GM23338 (cell line): ENCODE results near the gene DTNA. TPM values are rescaled to one million over a fixed set of nuclear protein-coding genes. Genes with fewer than 3 reads are reported as not detected.

ENCODE experiments used
- ATAC-seq: fragments of 200-7000 bp; cut with Tn5 transposase; 3 replicates; pipeline ENCODE4 v1.9.1; 2020
- DNase-seq: peaks from one replicate; pipeline ENCODE4 v3.0.0-alpha.2; 2015; ENCODE audit warnings: low spot score
- H2AFZ ChIP-seq: fragments of 200-600 bp; sonication (generic); 2 replicates; pipeline ENCODE4 v1.8.0; 2016; ENCODE audit warnings: antibody characterized with exemption, mild to moderate bottlenecking, moderate library complexity
- H3F3A ChIP-seq: fragments of 200-600 bp; sonication (generic); replicated peaks from 2 replicates; pipeline ENCODE4 v1.8.0; 2017; ENCODE audit warnings: antibody characterized with exemption, mixed run types, low read depth
- H3K27ac ChIP-seq: fragments of 200-600 bp; sonication (generic); 2 replicates; pipeline ENCODE4 v1.6.1; 2016; ENCODE audit warnings: low read depth
- H3K27me3 ChIP-seq: fragments of 200-600 bp; sonication (generic); 2 replicates; pipeline ENCODE4 v1.8.0; 2016; ENCODE audit warnings: mild to moderate bottlenecking, mixed run types, moderate library complexity; ENCODE audit not compliant: insufficient read depth
- H3K36me3 ChIP-seq: fragments of 200-600 bp; sonication (generic); 2 replicates; pipeline ENCODE4 v1.8.0; 2016; ENCODE audit warnings: mild to moderate bottlenecking; ENCODE audit not compliant: insufficient read depth
- H3K4me1 ChIP-seq: fragments of 200-600 bp; sonication (generic); 2 replicates; pipeline ENCODE4 v1.8.0; 2016; ENCODE audit warnings: mild to moderate bottlenecking, moderate library complexity; ENCODE audit not compliant: insufficient read depth
- H3K4me2 ChIP-seq: fragments of 200-600 bp; sonication (generic); 2 replicates; pipeline ENCODE4 v1.7.1; 2017; ENCODE audit warnings: mixed run types
- H3K4me3 ChIP-seq: fragments of 200-600 bp; sonication (generic); 2 replicates; pipeline ENCODE4 v1.6.1; 2016; ENCODE audit warnings: mixed run types
- H3K79me2 ChIP-seq: fragments of 200-600 bp; sonication (generic); replicated peaks from 2 replicates; pipeline ENCODE4 v1.8.0; 2017; ENCODE audit warnings: mild to moderate bottlenecking; ENCODE audit not compliant: insufficient read depth
- H3K9me2 ChIP-seq: fragments of 200-600 bp; sonication (generic); 2 replicates; pipeline ENCODE4 v1.8.0; 2017; ENCODE audit not compliant: insufficient read depth
- H4K20me1 ChIP-seq: fragments of 200-600 bp; sonication (generic); replicated peaks from 2 replicates; pipeline ENCODE4 v1.8.0; 2017; ENCODE audit warnings: mild to moderate bottlenecking; ENCODE audit not compliant: insufficient read depth
- H3K27ac Mint-ChIP-seq: 2 replicates; pipeline ENCODE4 v1.8.0; 2020; ENCODE audit warnings: inconsistent platforms, mild to moderate bottlenecking, moderate library complexity, mixed read lengths
- H3K27me3 Mint-ChIP-seq: 3 replicates; pipeline ENCODE4 v1.8.0; 2022; ENCODE audit warnings: low read depth, mild to moderate bottlenecking, moderate library complexity, mixed read lengths, inconsistent platforms; ENCODE audit not compliant: insufficient read depth, poor library complexity
- H3K36me3 Mint-ChIP-seq: 3 replicates; pipeline ENCODE4 v1.8.0; 2021; ENCODE audit warnings: low read depth, mild to moderate bottlenecking, inconsistent platforms, moderate library complexity, mixed read lengths
- H3K4me1 Mint-ChIP-seq: 3 replicates; pipeline ENCODE4 v1.8.0; 2020; ENCODE audit warnings: mild to moderate bottlenecking, inconsistent platforms, mixed read lengths
- H3K4me3 Mint-ChIP-seq: 3 replicates; pipeline ENCODE4 v1.8.0; 2021; ENCODE audit warnings: moderate library complexity, mild to moderate bottlenecking, inconsistent platforms, mixed read lengths
- H3K9me3 Mint-ChIP-seq: 3 replicates; pipeline ENCODE4 v1.8.0; 2020; ENCODE audit warnings: moderate library complexity, mild to moderate bottlenecking, inconsistent platforms, mixed read lengths
- CTCF ChIP-seq, 2 experiments: fragments of 200-600 bp in 1 of 2; sonication (generic) in 1 of 2; conservative IDR thresholded peaks; 2 replicates each; pipeline versions ENCODE4 v1.5.1 to v1.6.1; 2016 to 2017; ENCODE audit warnings: antibody characterized with exemption in 2 of 2, low read depth in 2 of 2, mild to moderate bottlenecking in 2 of 2, moderate library complexity in 1 of 2
- STAT1 ChIP-seq: IDR thresholded peaks from one replicate; pipeline ENCODE4 v1.6.1; 2016; ENCODE audit warnings: antibody characterized with exemption; ENCODE audit not compliant: unreplicated experiment
- polyA plus RNA-seq: library from polyadenylated mRNA; unstranded; fragments of >200 nt; fragmentation: Nextera tagmentation; extraction: Ambion mirVana; gene quantifications from 2 replicates; pipeline ENCODE4 v1.2.1, GENCODE V29; 2016
- total RNA-seq: library from RNA; depleted of rRNA; stranded (reverse); fragments of >200 nt; shearing (Covaris generic); gene quantifications from 2 replicates; pipeline ENCODE4 v1.2.3, GENCODE V29; 2014

DTNA gene
- total and polyA plus RNA-seq, 2 experiments from 2014 or later: 11.5 to 25.1 TPM

DNA sequence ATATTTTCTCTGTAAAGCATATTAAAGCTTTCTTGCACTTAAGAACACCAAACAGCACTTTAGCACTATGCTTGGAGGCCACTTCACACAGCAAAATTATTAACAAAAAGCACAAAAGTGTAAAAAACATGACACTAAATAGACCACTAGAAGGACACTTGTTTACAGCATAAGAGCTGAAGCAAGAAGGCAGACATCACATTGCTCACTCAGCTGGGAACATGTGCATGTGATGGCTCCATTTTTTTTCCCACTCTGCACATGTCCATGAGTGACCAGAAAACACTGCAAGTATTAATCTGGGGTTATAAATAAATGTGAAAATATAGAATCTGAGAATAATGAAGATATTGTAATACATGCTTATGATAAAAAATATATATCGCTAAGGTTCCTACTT lies 228.0 kb downstream of the DTNA start:
- H3K9me2 ChIP-seq: no peaks in the 10 kb centered on the region
- no peak overlapping the region for H3K4me3 ChIP-seq
- Mint-ChIP-seq H3K4me1 (peaks cover 9% of the 10 kb centered on the region; the same call in 2 of the 3 replicates), H3K36me3 (no peaks in the 10 kb centered on the region), H3K4me3 (no peak overlapping the region), H3K9me3 (no peaks in the 10 kb centered on the region), H3K27me3 (no peaks in the 10 kb centered on the region), H3K27ac (no peak overlapping the region)
- H4K20me1 ChIP-seq: no peaks in the 10 kb centered on the region
- H3K27ac ChIP-seq: no peak overlapping the region
- DNase-seq: no peak
- H3K4me1 ChIP-seq: peaks cover 5% of the 10 kb centered on the region; the same call in 1 of the 2 replicates
- H2AFZ ChIP-seq: no peak overlapping the region
- H3K27me3 ChIP-seq: no peaks in the 10 kb centered on the region
- no peaks in the 10 kb centered on the region for H3F3A ChIP-seq
- H3K4me2 ChIP-seq: no peak overlapping the region
- no peaks in the 10 kb centered on the region for H3K36me3 ChIP-seq
- no peak for ATAC-seq
- no peaks in the 10 kb centered on the region for H3K79me2 ChIP-seq
- TF ChIP-seq STAT1: no peak
- no peak for TF ChIP-seq CTCF (conservative IDR thresholded peaks at IDR 0.05; ENCODE audit: low read depth in 2 of 2)
